Activated naive CD8-positive, alpha-beta T cell treated with anti-CD3 and anti-CD28 coated beads, Interleukin-2, amount 50 U/mL, for 24 hours (primary cell): ENCODE measurements around the gene TIRAP.
"Not testable (repeated sequence)": the region's sequence is repeated elsewhere in the genome, so short reads cannot be mapped to it uniquely, and the experiment has no call there.

Source experiments
- ATAC-seq: fragments of 150-1000 bp; cut with Tn5 transposase; one replicate; pipeline ENCODE4 v1.10.0; 2021
- DNase-seq: peaks from one replicate; pipeline ENCODE4 v3.0.0; 2021
- H3K27ac Mint-ChIP-seq: one replicate; pipeline ENCODE4 v1.8.0; 2021; ENCODE audit warnings: mild to moderate bottlenecking, mixed read lengths
- H3K27me3 Mint-ChIP-seq: one replicate; pipeline ENCODE4 v1.8.0; 2021; ENCODE audit warnings: mixed read lengths
- H3K36me3 Mint-ChIP-seq: one replicate; pipeline ENCODE4 v1.8.0; 2021; ENCODE audit warnings: low read depth, mixed read lengths
- H3K4me1 Mint-ChIP-seq: one replicate; pipeline ENCODE4 v1.8.0; 2021; ENCODE audit warnings: mixed read lengths
- H3K4me3 Mint-ChIP-seq: one replicate; pipeline ENCODE4 v1.8.0; 2021; ENCODE audit warnings: mild to moderate bottlenecking, moderate library complexity, mixed read lengths
- H3K9me3 Mint-ChIP-seq: one replicate; pipeline ENCODE4 v1.8.0; 2021; ENCODE audit warnings: mixed read lengths

TIRAP gene, protein sequence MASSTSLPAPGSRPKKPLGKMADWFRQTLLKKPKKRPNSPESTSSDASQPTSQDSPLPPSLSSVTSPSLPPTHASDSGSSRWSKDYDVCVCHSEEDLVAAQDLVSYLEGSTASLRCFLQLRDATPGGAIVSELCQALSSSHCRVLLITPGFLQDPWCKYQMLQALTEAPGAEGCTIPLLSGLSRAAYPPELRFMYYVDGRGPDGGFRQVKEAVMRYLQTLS

DNA sequence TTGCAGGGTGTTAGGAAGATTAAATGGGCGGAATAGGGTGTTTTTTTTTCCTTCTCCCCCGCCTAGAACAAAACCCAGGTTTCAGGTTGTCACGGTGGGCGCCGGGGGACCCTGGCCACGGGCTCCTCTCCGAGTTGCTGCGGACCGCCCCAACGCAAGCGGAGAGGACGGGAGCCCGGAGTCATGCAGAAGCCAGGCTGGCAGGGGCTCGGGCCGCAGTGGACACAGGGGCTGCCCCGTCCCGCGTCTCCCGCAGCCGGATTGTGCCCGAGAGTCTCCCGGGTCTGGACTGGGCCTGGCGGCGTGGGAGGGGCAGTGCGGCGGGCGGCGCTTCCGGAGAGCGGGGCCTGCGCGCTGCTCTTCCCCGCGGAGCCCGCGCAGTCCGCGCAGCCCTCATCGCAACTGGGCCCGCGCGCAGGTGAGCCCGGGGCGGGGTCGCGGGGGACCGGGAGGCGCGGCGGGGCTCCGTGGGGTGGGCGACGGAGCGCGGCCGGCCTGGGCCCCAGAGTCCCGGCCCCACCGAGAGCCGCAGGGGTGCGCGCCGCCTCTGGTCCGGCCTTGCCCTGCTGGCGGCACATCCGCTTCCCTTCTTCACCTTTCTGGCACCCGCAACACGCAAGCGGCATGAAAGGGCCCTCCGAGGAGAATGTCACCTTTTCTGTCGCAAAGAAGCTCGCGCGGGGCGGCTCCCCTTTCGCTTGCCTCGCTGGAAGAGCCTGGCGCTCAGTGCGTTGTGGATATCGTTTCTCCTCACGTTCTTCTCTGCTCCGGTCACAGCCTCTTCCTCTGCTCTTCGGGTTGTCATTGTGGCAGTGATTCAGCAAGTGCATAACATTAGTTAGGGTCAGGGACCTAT, at the start of gene TIRAP:
Gene TIRAP, plus strand, starts transcription at position 358 of the 856 bp plus-strand sequence. CDS start 7,802 bp downstream, outside the sequence.
- Mint-ChIP-seq H3K27me3 (no peaks in the 10 kb centered on the region), H3K36me3 (peaks cover 7% of the 10 kb centered on the region), H3K27ac (peak within 1 kb of the TSS; percentile 96), H3K4me3 (peak within 1 kb of the TSS; percentile 98), H3K4me1 (peaks cover 56% of the 10 kb centered on the region), H3K9me3 (no peaks in the 10 kb centered on the region)
- peak; percentile 55 for DNase-seq
- ATAC-seq, result peak; percentile 56

DNA sequence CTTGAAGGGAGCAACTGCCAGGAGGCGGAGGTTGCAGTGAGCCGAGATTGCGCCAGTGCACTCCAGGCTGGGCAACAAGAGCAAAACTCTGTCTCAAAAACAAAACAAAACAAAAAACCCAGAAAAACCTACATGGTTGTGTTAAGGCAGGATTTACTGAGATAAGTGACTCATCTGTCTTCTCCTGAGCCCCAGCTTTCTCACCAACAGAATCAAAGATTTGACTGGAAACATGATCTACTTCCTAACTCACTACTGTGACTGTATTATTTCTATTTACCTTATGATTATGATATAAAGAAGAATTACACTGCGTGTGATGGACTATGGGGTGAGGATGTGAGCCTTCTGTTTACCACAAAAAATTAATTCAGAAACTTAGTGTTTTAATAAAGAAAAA, 49.5 kb upstream of the TIRAP start:
- Mint-ChIP-seq H3K27me3 (no peaks in the 10 kb centered on the region), H3K4me1 (no peaks in the 10 kb centered on the region), H3K27ac (no peak overlapping the region), H3K9me3 (no peaks in the 10 kb centered on the region), H3K4me3 (no peak overlapping the region), H3K36me3 (peaks cover 17% of the 10 kb centered on the region)
- DNase-seq, result no peak
- no peak for ATAC-seq

DNA sequence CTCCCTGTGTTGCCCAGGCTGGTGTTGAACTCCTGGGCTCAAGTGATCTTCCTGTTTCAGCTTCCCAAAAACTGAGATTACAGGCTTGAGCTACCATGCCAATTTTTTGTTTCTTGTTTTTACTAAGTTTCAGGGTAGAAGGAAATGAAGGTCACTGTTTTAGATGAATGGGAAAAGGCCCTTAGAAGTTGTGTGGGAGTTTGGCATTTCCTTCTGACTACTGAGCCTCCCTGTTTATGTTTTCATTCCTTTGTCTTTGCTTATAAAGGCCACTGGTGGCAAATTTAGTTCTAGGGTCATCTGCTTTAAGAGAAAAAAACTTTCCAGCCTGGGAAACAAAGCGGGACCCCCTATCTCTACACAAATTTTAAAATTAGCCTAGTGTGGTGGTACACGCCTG, 36.3 kb upstream of the TIRAP start:
- Mint-ChIP-seq H3K27ac (peak overlapping the region; percentile 3), H3K4me1 (no peaks in the 10 kb centered on the region), H3K4me3 (no peak overlapping the region), H3K9me3 (no peaks in the 10 kb centered on the region), H3K27me3 (no peaks in the 10 kb centered on the region), H3K36me3 (peaks cover 33% of the 10 kb centered on the region)
- DNase-seq, result no peak
- ATAC-seq, result no peak

DNA sequence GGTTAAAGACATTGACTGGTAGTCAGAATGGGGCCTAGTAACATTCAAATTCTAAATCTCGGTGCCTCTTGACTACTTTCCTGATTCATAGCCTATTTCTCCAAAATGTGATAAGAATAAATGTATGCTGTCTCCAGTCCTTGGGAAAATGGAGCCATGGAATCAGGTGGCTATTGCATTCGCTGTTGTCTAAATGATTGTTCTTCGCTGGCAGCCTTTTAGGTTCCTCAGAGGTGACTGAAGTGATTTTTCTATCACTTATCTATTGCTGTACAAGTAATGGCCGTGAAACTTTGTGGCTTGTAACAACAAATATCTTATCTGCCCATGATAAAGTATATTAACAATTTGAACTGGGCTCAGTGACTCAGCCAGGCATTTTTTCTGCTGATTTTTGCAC, 29.6 kb upstream of the TIRAP start:
- no peak for DNase-seq
- no peaks in the 10 kb centered on the region for H3K4me1 Mint-ChIP-seq
- no peaks in the 10 kb centered on the region for H3K27me3 Mint-ChIP-seq
- H3K9me3 Mint-ChIP-seq, result no peaks in the 10 kb centered on the region
- H3K36me3 Mint-ChIP-seq, result peaks cover 24% of the 10 kb centered on the region
- H3K27ac Mint-ChIP-seq, result no peak overlapping the region
- H3K4me3 Mint-ChIP-seq, result no peak overlapping the region
- no peak for ATAC-seq

DNA sequence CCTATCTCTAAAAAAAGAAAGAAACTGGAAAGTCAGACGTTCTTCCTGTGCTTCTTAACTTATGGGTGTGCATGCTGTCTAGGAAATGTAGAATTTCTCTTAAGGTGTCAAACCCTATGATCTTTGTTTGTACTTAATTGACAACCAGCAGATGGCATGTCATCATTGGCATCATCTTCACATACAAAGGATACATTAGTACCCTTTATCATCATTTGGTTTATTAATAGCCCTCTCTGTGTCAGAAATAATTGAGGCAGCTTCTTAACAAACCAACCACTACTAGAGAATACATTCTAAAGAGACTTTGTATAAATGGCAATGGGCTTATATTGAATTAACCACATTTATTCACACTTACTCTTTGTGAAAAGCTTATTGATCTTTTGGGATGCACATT, 28.1 kb upstream of the TIRAP start:
- ATAC-seq, result no peak
- H3K36me3 Mint-ChIP-seq, result peaks cover 24% of the 10 kb centered on the region
- no peaks in the 10 kb centered on the region for H3K27me3 Mint-ChIP-seq
- no peak overlapping the region for H3K27ac Mint-ChIP-seq
- H3K9me3 Mint-ChIP-seq, result no peaks in the 10 kb centered on the region
- no peak overlapping the region for H3K4me3 Mint-ChIP-seq
- no peaks in the 10 kb centered on the region for H3K4me1 Mint-ChIP-seq
- no peak for DNase-seq

DNA sequence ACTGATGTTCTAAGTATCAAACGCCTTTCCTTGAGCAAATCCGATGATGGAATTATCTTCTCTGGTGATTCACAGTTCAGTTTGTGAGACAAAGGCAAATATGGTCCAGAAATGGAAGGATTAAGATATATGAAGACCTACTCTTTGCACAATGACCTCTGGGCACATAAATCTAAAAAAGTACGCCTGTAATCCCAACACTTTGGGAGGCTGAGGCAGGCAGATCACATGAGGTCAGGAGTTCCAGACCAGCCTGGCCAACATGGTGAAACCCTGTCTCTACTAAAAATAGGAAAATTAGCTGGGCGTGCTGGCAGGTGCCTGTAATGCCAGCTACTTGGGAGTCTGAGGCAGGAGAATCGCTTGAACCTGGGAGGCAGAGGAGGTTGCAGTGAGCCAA, 27.4 kb upstream of the TIRAP start:
- not testable (repeated sequence) for ATAC-seq, H3K9me3 Mint-ChIP-seq, H3K4me3 Mint-ChIP-seq, H3K27me3 Mint-ChIP-seq, H3K4me1 Mint-ChIP-seq, H3K27ac Mint-ChIP-seq, DNase-seq
- H3K36me3 Mint-ChIP-seq, result peaks cover 23% of the 10 kb centered on the region

DNA sequence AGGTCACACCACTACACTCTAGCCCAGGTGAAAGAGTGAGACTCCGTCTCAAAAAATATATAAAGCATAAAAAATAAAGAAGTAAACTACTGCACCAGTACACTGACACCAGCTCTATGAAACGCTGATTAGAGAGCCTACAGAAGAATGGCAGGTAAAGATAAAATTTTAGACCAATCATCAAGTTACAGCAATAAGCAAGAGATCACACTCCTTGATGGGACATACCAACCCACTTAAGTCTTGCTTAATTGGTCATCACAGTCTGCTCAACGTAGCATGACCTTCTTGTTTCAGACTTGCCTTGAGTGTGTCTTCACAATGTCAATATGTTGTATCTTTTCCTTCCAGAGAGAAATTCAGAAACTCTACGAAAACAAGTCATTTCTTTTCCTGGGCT, 26.7 kb upstream of the TIRAP start:
- Mint-ChIP-seq H3K27me3 (no peaks in the 10 kb centered on the region), H3K4me3 (no peak overlapping the region), H3K27ac (no peak overlapping the region), H3K4me1 (no peaks in the 10 kb centered on the region), H3K9me3 (no peaks in the 10 kb centered on the region), H3K36me3 (peaks cover 27% of the 10 kb centered on the region)
- no peak for DNase-seq
- ATAC-seq, result no peak

DNA sequence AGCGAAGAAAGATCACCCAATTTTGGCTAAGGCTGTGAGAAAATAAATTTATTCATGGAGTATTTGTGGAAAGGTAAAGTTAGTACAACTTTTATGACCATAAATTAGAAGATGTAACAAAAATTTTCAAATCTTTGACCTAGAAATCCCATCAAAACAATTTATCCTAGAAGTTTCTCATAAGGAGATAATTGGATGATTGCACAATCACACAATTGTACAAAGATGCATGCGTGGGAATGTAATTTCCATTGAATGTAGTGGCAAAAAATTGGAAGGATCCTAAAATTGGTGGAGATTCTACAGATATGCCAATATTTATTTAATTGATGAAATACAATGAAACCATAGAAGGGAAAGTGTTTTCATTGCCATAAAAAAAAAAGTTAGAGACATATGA, 25.7 kb upstream of the TIRAP start:
- Mint-ChIP-seq H3K9me3 (no peaks in the 10 kb centered on the region), H3K4me3 (no peak overlapping the region)
- no peak for ATAC-seq

DNA sequence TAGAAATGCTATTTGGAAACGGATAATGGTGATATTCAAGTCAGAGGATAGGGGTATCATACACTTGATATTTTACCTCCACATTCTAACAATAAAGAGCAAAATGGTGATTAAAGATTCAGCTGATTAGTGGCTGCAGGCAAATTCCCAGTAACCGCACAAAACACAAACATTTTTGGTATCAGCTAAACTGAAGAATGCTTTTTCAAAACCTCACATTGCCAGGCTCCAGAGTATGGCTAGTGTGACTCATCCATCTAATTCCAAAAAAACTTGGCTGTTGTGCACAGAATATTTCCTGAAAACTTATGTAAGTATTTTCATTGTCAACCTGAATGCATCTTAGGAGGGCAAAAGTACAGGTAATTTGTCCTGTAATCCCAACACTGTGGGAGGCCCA, 25.1 kb upstream of the TIRAP start:
- H3K36me3 Mint-ChIP-seq, result peaks cover 30% of the 10 kb centered on the region
- H3K4me3 Mint-ChIP-seq, result no peak overlapping the region
- no peaks in the 10 kb centered on the region for H3K9me3 Mint-ChIP-seq
- DNase-seq (no peak), ATAC-seq (no peak)
- H3K27me3 Mint-ChIP-seq, result no peaks in the 10 kb centered on the region
- H3K4me1 Mint-ChIP-seq, result no peaks in the 10 kb centered on the region
- H3K27ac Mint-ChIP-seq, result no peak overlapping the region

More for the DNA sequence above, 25.7 kb upstream of the TIRAP start:
- no peak for DNase-seq
- Mint-ChIP-seq H3K27me3 (no peaks in the 10 kb centered on the region), H3K4me1 (no peaks in the 10 kb centered on the region), H3K36me3 (peaks cover 29% of the 10 kb centered on the region), H3K27ac (no peak overlapping the region)

DNA sequence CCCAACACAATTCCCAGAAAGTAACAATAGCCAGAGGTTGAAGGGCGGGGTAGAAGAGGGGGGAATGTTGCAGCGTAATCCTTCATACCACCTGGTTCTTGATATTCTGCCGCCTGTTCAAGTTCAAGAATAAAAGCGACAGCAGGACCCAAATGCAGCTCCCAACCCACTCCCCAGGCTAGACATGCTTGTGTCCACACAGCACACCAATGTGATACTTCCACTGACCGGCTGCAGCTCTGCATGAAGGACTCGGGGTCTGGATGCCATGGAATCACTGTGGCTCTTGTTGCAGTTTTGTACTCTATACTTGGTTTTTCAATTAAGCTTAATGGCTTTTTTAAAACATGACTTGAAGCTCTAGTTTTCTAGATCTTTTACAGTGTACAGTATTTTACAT, 20.7 kb upstream of the TIRAP start:
- peaks cover 56% of the 10 kb centered on the region for H3K36me3 Mint-ChIP-seq

DNA sequence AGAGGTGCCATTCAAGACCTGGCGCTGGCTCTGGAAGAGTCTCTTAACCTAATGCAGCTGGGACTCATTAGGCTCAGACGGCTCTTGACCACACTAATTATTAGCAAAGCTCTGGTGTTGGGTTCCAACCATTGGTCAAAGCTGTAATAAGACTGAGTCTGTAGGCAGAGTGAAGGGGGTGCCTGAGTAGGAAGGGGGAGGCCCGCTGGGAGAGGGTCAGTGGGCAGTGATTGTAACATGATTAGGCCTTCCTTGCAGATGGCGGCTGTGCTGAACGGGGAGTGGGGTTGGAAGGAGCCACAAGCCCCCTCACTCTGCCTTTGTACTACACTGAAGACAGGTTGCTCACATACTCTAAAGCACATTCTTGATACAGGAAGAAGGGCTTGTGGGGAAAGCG, 19.4 kb upstream of the TIRAP start:
- Mint-ChIP-seq H3K4me1 (peaks cover 19% of the 10 kb centered on the region), H3K36me3 (peaks cover 64% of the 10 kb centered on the region), H3K4me3 (no peak overlapping the region), H3K27me3 (no peaks in the 10 kb centered on the region), H3K9me3 (no peaks in the 10 kb centered on the region), H3K27ac (peak overlapping the region; percentile 70)
- ATAC-seq, result no peak
- no peak for DNase-seq

More for the DNA sequence above, 20.7 kb upstream of the TIRAP start:
- Mint-ChIP-seq H3K4me1 (peaks cover 10% of the 10 kb centered on the region), H3K27ac (no peak overlapping the region), H3K9me3 (no peaks in the 10 kb centered on the region), H3K27me3 (no peaks in the 10 kb centered on the region), H3K4me3 (no peak overlapping the region)
- ATAC-seq (no peak), DNase-seq (no peak)

DNA sequence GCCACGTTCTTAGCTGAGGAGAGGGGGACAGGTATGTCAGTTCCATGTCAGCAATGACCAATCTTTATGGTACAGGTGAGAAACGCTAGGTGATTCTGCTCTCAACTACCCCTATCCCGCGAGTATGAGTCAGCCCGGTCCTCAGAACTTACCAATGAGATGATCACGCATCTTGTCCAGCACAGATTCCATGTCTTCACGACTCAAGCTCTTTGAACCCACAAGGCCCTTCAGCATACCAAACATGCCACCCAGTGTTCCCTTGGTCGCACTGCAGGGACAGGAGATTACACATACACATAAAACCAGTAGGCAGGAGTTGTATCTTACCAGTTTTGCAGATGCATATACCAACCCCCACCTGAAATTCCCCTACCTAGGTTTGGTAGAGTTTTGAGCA, 17.1 kb upstream of the TIRAP start:
- H3K27ac Mint-ChIP-seq, result peak overlapping the region; percentile 50
- no peak for ATAC-seq
- no peaks in the 10 kb centered on the region for H3K27me3 Mint-ChIP-seq
- peaks cover 58% of the 10 kb centered on the region for H3K36me3 Mint-ChIP-seq
- H3K4me1 Mint-ChIP-seq, result peaks cover 35% of the 10 kb centered on the region
- DNase-seq, result no peak
- no peaks in the 10 kb centered on the region for H3K9me3 Mint-ChIP-seq
- H3K4me3 Mint-ChIP-seq, result no peak overlapping the region

DNA sequence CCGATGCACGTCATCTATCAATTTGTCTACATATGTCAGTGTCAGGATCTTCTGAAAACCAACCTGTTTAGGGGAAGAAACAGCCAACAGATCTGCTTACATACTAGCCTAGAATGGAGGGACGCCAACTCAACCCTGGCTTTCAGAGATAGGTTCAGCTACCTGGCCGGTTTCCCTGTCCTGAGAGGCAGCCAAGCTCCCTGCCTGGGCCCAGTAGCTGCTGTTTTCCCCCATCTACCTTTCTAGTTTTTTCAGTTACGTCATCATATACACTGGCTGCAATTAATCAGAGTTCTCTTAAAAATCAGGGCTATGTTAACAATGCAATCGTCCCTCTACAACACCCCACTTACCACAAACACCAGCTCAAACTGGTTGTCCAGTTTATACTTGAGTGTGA, 15.2 kb upstream of the TIRAP start:
- H3K4me1 Mint-ChIP-seq, result peaks cover 38% of the 10 kb centered on the region
- peak overlapping the region; percentile 97 for H3K4me3 Mint-ChIP-seq
- no peaks in the 10 kb centered on the region for H3K9me3 Mint-ChIP-seq
- peak overlapping the region; percentile 94 for H3K27ac Mint-ChIP-seq
- H3K27me3 Mint-ChIP-seq, result no peaks in the 10 kb centered on the region
- DNase-seq (no peak), ATAC-seq (no peak)
- H3K36me3 Mint-ChIP-seq, result peaks cover 61% of the 10 kb centered on the region

DNA sequence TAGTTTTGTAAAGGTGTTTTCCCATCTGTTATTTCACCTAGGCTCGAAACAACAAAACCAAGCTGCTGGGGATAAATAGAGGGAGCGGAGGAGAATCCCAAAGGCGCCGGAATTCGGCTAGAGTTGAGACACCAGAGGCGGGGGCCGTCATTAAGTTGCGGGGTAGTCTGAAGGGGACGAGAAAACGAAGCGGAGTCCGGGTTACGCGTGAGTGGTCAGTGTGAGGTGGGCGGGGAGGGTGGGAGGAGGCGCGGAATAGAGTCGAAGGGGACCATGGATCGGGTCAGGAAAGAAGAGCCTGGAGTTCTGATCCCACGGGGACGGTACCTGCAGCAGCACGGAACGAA, 14.6 kb upstream of the TIRAP start:
- Mint-ChIP-seq H3K27ac (peak overlapping the region; percentile 94), H3K36me3 (peaks cover 58% of the 10 kb centered on the region), H3K27me3 (no peaks in the 10 kb centered on the region), H3K9me3 (no peaks in the 10 kb centered on the region), H3K4me3 (peak overlapping the region; percentile 97), H3K4me1 (peaks cover 38% of the 10 kb centered on the region)
- DNase-seq (no peak), ATAC-seq (no peak)
